H1 (cell line): ENCODE data around the gene SH3BP5. TPM values are rescaled to one million over a fixed set of nuclear protein-coding genes. Genes with fewer than 3 reads are reported as not detected.

Experiments
- CTCF ChIA-PET: fragments of 300-600 bp; sonication (Branson Sonifier 250); formaldehyde crosslinking; loops from one replicate; lab custom pipeline; 2021; ENCODE audit not compliant: partially characterized antibody; lab: Charles Lee
- POLR2A ChIA-PET: fragments of 300-600 bp; sonication (Branson Sonifier 250); formaldehyde crosslinking; loops from one replicate; lab custom pipeline; 2021; ENCODE audit warnings: inconsistent platforms; ENCODE audit not compliant: partially characterized antibody; lab: Charles Lee
- DNase-seq, 2 experiments: peaks; one replicate each; pipeline versions ENCODE4 v3.0.0 to v3.0.0-alpha.2; 2010 to 2022; ENCODE audit warnings: low spot score in 2 of 2, low read depth in 1 of 2, mixed read lengths in 1 of 2
- FAIRE-seq: peaks from 2 replicates; lab custom pipeline; 2011; peaks lifted over from hg19 to GRCh38; lab: Jason Lieb, UNC
- H2AFZ ChIP-seq: 2 replicates; pipeline ENCODE4 v1.8.1; 2012; ENCODE audit warnings: low read length, inconsistent platforms
- H2AK5ac ChIP-seq: 2 replicates; pipeline ENCODE4 v1.6.1; 2013; ENCODE audit warnings: low read depth, low read length
- H2BK120ac ChIP-seq: replicated peaks from 2 replicates; pipeline ENCODE3; 2013; ENCODE audit warnings: low read depth, low read length, inconsistent platforms
- H2BK12ac ChIP-seq: 2 replicates; pipeline ENCODE4 v1.6.1; 2013; ENCODE audit warnings: low read depth, low read length
- H2BK15ac ChIP-seq: 2 replicates; pipeline ENCODE4 v1.6.1; 2013; ENCODE audit warnings: low read length
- H2BK20ac ChIP-seq: 2 replicates; pipeline ENCODE4 v1.6.1; 2013; ENCODE audit warnings: low read length
- H2BK5ac ChIP-seq: 2 replicates; pipeline ENCODE4 v1.6.1; 2013; ENCODE audit warnings: low read depth, low read length
- H3K14ac ChIP-seq: 2 replicates; pipeline ENCODE4 v1.6.1; 2013; ENCODE audit warnings: inconsistent platforms; ENCODE audit not compliant: insufficient read length
- H3K18ac ChIP-seq: 2 replicates; pipeline ENCODE4 v1.6.1; 2013; ENCODE audit warnings: low read length; ENCODE audit errors: extremely low read depth
- H3K23ac ChIP-seq: 2 replicates; pipeline ENCODE4 v1.6.1; 2013; ENCODE audit warnings: inconsistent platforms; ENCODE audit not compliant: insufficient read length
- H3K23me2 ChIP-seq: 2 replicates; pipeline ENCODE4 v1.6.1; 2013; ENCODE audit warnings: low read depth, low read length
- H3K27ac ChIP-seq: 2 replicates; pipeline ENCODE4 v1.6.1; 2011; ENCODE audit warnings: low read depth, low read length, inconsistent platforms
- H3K27me3 ChIP-seq, 4 experiments: replicated peaks in 1 of 4; 1 replicate in 1 of 4; 2 replicates in 3 of 4; pipeline versions ENCODE4 v1.6.1 to v1.8.1; 2011 to 2013; ENCODE audit warnings: low read length in 3 of 4, mild to moderate bottlenecking in 3 of 4, inconsistent platforms in 2 of 4, mixed read lengths in 2 of 4, moderate library complexity in 1 of 4; ENCODE audit not compliant: control insufficient read depth in 3 of 4, insufficient read depth in 3 of 4; ENCODE audit errors: extremely low read depth in 1 of 4
- H3K36me3 ChIP-seq, 4 experiments: 2 replicates each; pipeline versions ENCODE4 v1.6.1 to v1.8.1; 2011 to 2013; ENCODE audit warnings: mild to moderate bottlenecking in 4 of 4, low read length in 3 of 4, moderate library complexity in 2 of 4, control low read depth in 1 of 4, inconsistent platforms in 1 of 4; ENCODE audit not compliant: insufficient read depth in 4 of 4, control insufficient read depth in 2 of 4
- H3K4ac ChIP-seq: replicated peaks from 2 replicates; pipeline ENCODE3; 2013; ENCODE audit warnings: low read length, low read depth, mixed read lengths, inconsistent platforms; ENCODE audit not compliant: insufficient read length
- H3K4me1 ChIP-seq, 4 experiments: replicated peaks in 1 of 4; 1 replicate in 1 of 4; 2 replicates in 3 of 4; pipeline versions ENCODE4 v1.6.1 to v1.8.1; 2011 to 2013; ENCODE audit warnings: low read length in 3 of 4, inconsistent platforms in 2 of 4, mixed read lengths in 1 of 4; ENCODE audit not compliant: insufficient read depth in 4 of 4, control insufficient read depth in 3 of 4
- H3K4me2 ChIP-seq, 2 experiments: 2 replicates each; pipeline versions ENCODE4 v1.6.1 to v1.8.1; 2011 to 2013; ENCODE audit warnings: low read depth in 2 of 2, low read length in 2 of 2, control low read depth in 1 of 2, inconsistent platforms in 1 of 2, mild to moderate bottlenecking in 1 of 2; ENCODE audit not compliant: insufficient read depth in 1 of 2
- H3K4me3 ChIP-seq, 4 experiments: fragments of 200-600, 300-600 bp in 1 of 4; sonication (generic), shearing (Covaris generic), sonication (Bioruptor Twin) in 1 of 4; 2 replicates each; pipeline versions ENCODE4 v1.5.1 to v1.8.1; 2011 to 2016; ENCODE audit warnings: low read length in 4 of 4, low read depth in 3 of 4, control low read depth in 2 of 4, inconsistent platforms in 2 of 4, mild to moderate bottlenecking in 2 of 4, mixed read lengths in 1 of 4, moderate library complexity in 1 of 4; ENCODE audit not compliant: insufficient read depth in 2 of 4; ENCODE audit errors: extremely low read depth in 1 of 4
- H3K56ac ChIP-seq: replicated peaks from 2 replicates; pipeline ENCODE3; 2013; ENCODE audit warnings: low read depth, mild to moderate bottlenecking, mixed read lengths, low read length, inconsistent platforms; ENCODE audit not compliant: insufficient read length
- H3K79me1 ChIP-seq: 2 replicates; pipeline ENCODE4 v1.6.1; 2013; ENCODE audit warnings: low read depth, low read length, control low read depth
- H3K79me2 ChIP-seq, 2 experiments: 2 replicates each; pipeline versions ENCODE4 v1.6.1 to v1.8.1; 2012 to 2013; ENCODE audit warnings: low read length in 2 of 2, mild to moderate bottlenecking in 2 of 2, inconsistent platforms in 1 of 2; ENCODE audit not compliant: insufficient read depth in 2 of 2, control insufficient read depth in 1 of 2
- H3K9ac ChIP-seq, 4 experiments: replicated peaks in 1 of 4; 1 replicate in 1 of 4; 2 replicates in 3 of 4; pipeline versions ENCODE4 v1.6.1 to v1.8.1; 2011 to 2013; ENCODE audit warnings: low read depth in 3 of 4, low read length in 3 of 4, control low read depth in 2 of 4, mild to moderate bottlenecking in 2 of 4, moderate library complexity in 2 of 4, inconsistent platforms in 1 of 4; ENCODE audit errors: extremely low read depth in 1 of 4
- H3K9me3 ChIP-seq, 2 experiments: 2 replicates each; pipeline versions ENCODE4 v1.6.1 to v1.8.1; 2012 to 2013; ENCODE audit warnings: mild to moderate bottlenecking in 2 of 2, moderate library complexity in 2 of 2, control low read depth in 1 of 2, inconsistent platforms in 1 of 2, low read depth in 1 of 2, low read length in 1 of 2, mixed read lengths in 1 of 2; ENCODE audit not compliant: insufficient read depth in 2 of 2
- H4K20me1 ChIP-seq, 2 experiments: replicated peaks in 1 of 2; 2 replicates each; pipeline versions ENCODE3 to v1.8.1; 2011 to 2013; ENCODE audit warnings: inconsistent platforms in 2 of 2, low read length in 2 of 2, mild to moderate bottlenecking in 1 of 2; ENCODE audit not compliant: insufficient read depth in 2 of 2, control insufficient read depth in 1 of 2
- H4K5ac ChIP-seq: 2 replicates; pipeline ENCODE4 v1.6.1; 2013; ENCODE audit warnings: low read length, low read depth, mixed read lengths, inconsistent platforms; ENCODE audit not compliant: insufficient read length
- H4K8ac ChIP-seq: 2 replicates; pipeline ENCODE4 v1.8.0; 2013; ENCODE audit warnings: mild to moderate bottlenecking, moderate library complexity, low read length, inconsistent platforms; ENCODE audit not compliant: insufficient read depth; ENCODE audit errors: extremely low read depth
- H4K91ac ChIP-seq: replicated peaks from 2 replicates; pipeline ENCODE3; 2013; ENCODE audit warnings: low read length, mixed read lengths, inconsistent platforms; ENCODE audit not compliant: insufficient read length
- BCL11A ChIP-seq, 2 experiments: IDR thresholded peaks; one replicate each; pipeline ENCODE4 v1.6.1; 2011; ENCODE audit warnings: low read depth in 2 of 2, low read length in 2 of 2, mild to moderate bottlenecking in 2 of 2
- EGR1 ChIP-seq: IDR thresholded peaks from 2 replicates; pipeline ENCODE4 v1.6.1; 2011; ENCODE audit warnings: low read depth, low read length, borderline replicate concordance
- EP300 ChIP-seq, 2 experiments: IDR thresholded peaks; 1 replicate in 1 of 2; 2 replicates in 1 of 2; pipeline ENCODE4 v1.6.1; 2011 to 2012; ENCODE audit warnings: low read depth in 2 of 2, low read length in 2 of 2, mild to moderate bottlenecking in 2 of 2, borderline replicate concordance in 1 of 2, inconsistent platforms in 1 of 2, moderate library complexity in 1 of 2
- GABPA ChIP-seq: IDR thresholded peaks from 2 replicates; pipeline ENCODE4 v1.6.1; 2011; ENCODE audit warnings: mild to moderate bottlenecking, low read length, moderate library complexity, borderline replicate concordance; ENCODE audit not compliant: insufficient read depth
- RNF2 ChIP-seq: fragments of 200-900, 300-1000 bp; sonication (generic); IDR thresholded peaks from 2 replicates; pipeline ENCODE4 v1.7.1; 2016; ENCODE audit warnings: borderline replicate concordance, low read depth, mild to moderate bottlenecking, antibody characterized with exemption, low read length; ENCODE audit not compliant: poor library complexity, severe bottlenecking; ENCODE audit errors: missing control alignments
- SRF ChIP-seq: IDR thresholded peaks from 2 replicates; pipeline ENCODE4 v1.6.1; 2011; ENCODE audit warnings: mild to moderate bottlenecking, low read depth, low read length, moderate library complexity
- USF2 ChIP-seq: IDR thresholded peaks from 2 replicates; pipeline ENCODE4 v1.6.1; 2011; ENCODE audit warnings: low read length, improper control_type of control experiment
- YY1 ChIP-seq: IDR thresholded peaks from 2 replicates; pipeline ENCODE4 v1.6.1; 2011; ENCODE audit warnings: low read depth, mild to moderate bottlenecking, low read length
- WGBS, 2 experiments: shearing (Covaris generic) in 1 of 2; methylation state at CpG; one replicate each; pipeline versions ENCODE4 v1.1.6 to v1.1.7; 2013 to 2015; ENCODE audit warnings: low lambda C conversion rate in 2 of 2, mixed read lengths in 2 of 2, inconsistent platforms in 1 of 2, low coverage in 1 of 2, missing lambda C conversion rate in 1 of 2; ENCODE audit not compliant: insufficient replicate concordance in 2 of 2, insufficient coverage in 1 of 2, insufficient read length in 1 of 2; ENCODE audit errors: extremely low coverage in 1 of 2, missing lambda C conversion rate in 1 of 2; 5-methylcytosine and 5-hydroxymethylcytosine counted together
- polyA plus RNA-seq, 7 experiments: library from polyadenylated mRNA; depleted of rRNA in 3 of 7; stranded (reverse) in 5 of 7; unstranded in 2 of 7; fragments of >200 nt in 5 of 7; fragments of 200-250 nt in 2 of 7; gene quantifications; 1 replicate in 5 of 7; 2 replicates in 1 of 7; 4 replicates in 1 of 7; pipeline versions ENCODE4 v1.2.1 to v1.2.3, GENCODE V29; 2011 to 2013; ENCODE audit warnings: missing spikeins in 2 of 7, mixed read lengths in 2 of 7
- total RNA-seq: library from RNA; stranded (reverse); fragmentation: NEBNext Ultra II Directional; extraction: Animal tissue kit (Norgen Biotek cat#: 25700); gene quantifications from 2 replicates; pipeline ENCODE4 v1.2.1, GENCODE V29; 2021
- TF ChIP-seq, protein P1 (sequence below): IDR thresholded peaks from 2 replicates; pipeline ENCODE4 v1.6.1; 2012; ENCODE audit warnings: low read length, inconsistent platforms

The SH3BP5 gene
- total and polyA plus RNA-seq, 2 of the 8 experiments (the other 6 are each of a cell fraction or from before 2014, with no cell fraction given), result 7.1 to 9.7 TPM

GRCh38 chr3:15307580-15307979 lies 24.8 kb downstream of the SH3BP5 start:
- H2BK5ac ChIP-seq, result no peak overlapping the region
- H4K91ac ChIP-seq, result no peak overlapping the region
- no peak for DNase-seq
- no peak overlapping the region for H4K8ac ChIP-seq
- no peak overlapping the region for H3K4me2 ChIP-seq
- no peak overlapping the region for H3K4me3 ChIP-seq
- no peak overlapping the region for H2BK15ac ChIP-seq
- no peaks in the 10 kb centered on the region for H3K9me3 ChIP-seq
- peak overlapping the region; percentile 10; the same call in 1 of the 2 replicates for H2BK12ac ChIP-seq
- H3K27me3 ChIP-seq, result no peaks in the 10 kb centered on the region
- H3K23ac ChIP-seq, result no peak overlapping the region
- H2BK120ac ChIP-seq, result peak overlapping the region; percentile 43
- H3K9ac ChIP-seq, result no peak overlapping the region
- CTCF ChIA-PET, result interaction anchor here (0.7 to 2.4 kb wide), 8 partner anchors 13 to 40 kb away, joined by 3 to 14 read pairs (median 6); partner anchors contain the start of gene SH3BP5
- H2AFZ ChIP-seq, result no peak overlapping the region
- H3K79me1 ChIP-seq, result no peaks in the 10 kb centered on the region
- H2BK20ac ChIP-seq, result no peak overlapping the region
- no peaks in the 10 kb centered on the region for H4K20me1 ChIP-seq
- no peak overlapping the region for H3K4ac ChIP-seq
- peaks cover 0 to 5% (median under 1%) of the 10 kb centered on the region in 4 experiments; a peak in 1 of 8 replicates for H3K36me3 ChIP-seq
- H4K5ac ChIP-seq, result no peak overlapping the region
- no peak overlapping the region for H2AK5ac ChIP-seq
- H3K56ac ChIP-seq, result no peak overlapping the region
- H3K4me1 ChIP-seq, result peaks cover 0 to 8% (median 5%) of the 10 kb centered on the region in 4 experiments; a peak in 3 of 7 replicates
- no peak for FAIRE-seq
- H3K79me2 ChIP-seq, result no peaks in the 10 kb centered on the region; a peak in 1 of 4 replicates
- no peak overlapping the region for H3K27ac ChIP-seq
- no peak overlapping the region for H3K18ac ChIP-seq
- no peak overlapping the region for H3K14ac ChIP-seq
- no peak for TF ChIP-seq EGR1
- no peak for TF ChIP-seq BCL11A (IDR thresholded peaks at IDR 0.05; ENCODE audit: low read depth in 2 of 2, low read length in 2 of 2)
- TF ChIP-seq RNF2, result no peak
- no peak for TF ChIP-seq YY1
- no peak for TF ChIP-seq GABPA
- no peak for TF ChIP-seq USF2
- TF ChIP-seq EP300 (IDR thresholded peaks at IDR 0.05; ENCODE audit: borderline replicate concordance in 1 of 2, low read depth in 2 of 2, low read length in 2 of 2), result no peak
- TF ChIP-seq, protein P1, sequence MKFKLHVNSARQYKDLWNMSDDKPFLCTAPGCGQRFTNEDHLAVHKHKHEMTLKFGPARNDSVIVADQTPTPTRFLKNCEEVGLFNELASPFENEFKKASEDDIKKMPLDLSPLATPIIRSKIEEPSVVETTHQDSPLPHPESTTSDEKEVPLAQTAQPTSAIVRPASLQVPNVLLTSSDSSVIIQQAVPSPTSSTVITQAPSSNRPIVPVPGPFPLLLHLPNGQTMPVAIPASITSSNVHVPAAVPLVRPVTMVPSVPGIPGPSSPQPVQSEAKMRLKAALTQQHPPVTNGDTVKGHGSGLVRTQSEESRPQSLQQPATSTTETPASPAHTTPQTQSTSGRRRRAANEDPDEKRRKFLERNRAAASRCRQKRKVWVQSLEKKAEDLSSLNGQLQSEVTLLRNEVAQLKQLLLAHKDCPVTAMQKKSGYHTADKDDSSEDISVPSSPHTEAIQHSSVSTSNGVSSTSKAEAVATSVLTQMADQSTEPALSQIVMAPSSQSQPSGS, result no peak
- TF ChIP-seq SRF, result no peak
- WGBS, 2 experiments, result 93% methylated on average over 11 of the region's 11 CpGs; no CpG with 5 or more reads in 1 of the 2 experiments
- H3K23me2 ChIP-seq, result no peaks in the 10 kb centered on the region
- POLR2A ChIA-PET, result interaction anchor here (0.7 kb wide), 2 partner anchors 40 to 42 kb away, joined by 3 read pairs; no protein-coding TSS in a partner anchor
